WTC11 (cell line): ENCODE data around the gene CLTCL1. TPM values are rescaled to one million over a fixed set of nuclear protein-coding genes. Genes with fewer than 3 reads are reported as not detected.

ENCODE experiments used
- ATAC-seq: fragments of 200-7000 bp; cut with Tn5 transposase; 2 replicates; pipeline ENCODE4 v1.10.0; 2021; ENCODE audit warnings: mild to moderate bottlenecking, moderate library complexity
- CTCF ChIA-PET: fragments of 300-600 bp; sonication (Branson Sonifier 250); formaldehyde crosslinking; loops from one replicate; lab custom pipeline; 2021; ENCODE audit warnings: antibody characterized with exemption; lab: Charles Lee
- POLR2A ChIA-PET: fragments of 350-600 bp; sonication (Branson Sonifier 250); formaldehyde crosslinking; loops from one replicate; lab custom pipeline; 2021; ENCODE audit warnings: antibody characterized with exemption; lab: Charles Lee
- DNase-seq: peaks from one replicate; pipeline ENCODE4 v3.0.0; 2021; ENCODE audit warnings: low spot score
- H3K27ac Mint-ChIP-seq: 2 replicates; pipeline ENCODE4 v1.8.0; 2021; ENCODE audit warnings: mixed read lengths
- H3K27me3 Mint-ChIP-seq: 2 replicates; pipeline ENCODE4 v1.8.0; 2021; ENCODE audit warnings: low read depth, mild to moderate bottlenecking, moderate library complexity, mixed read lengths
- H3K36me3 Mint-ChIP-seq: 2 replicates; pipeline ENCODE4 v1.8.0; 2021; ENCODE audit warnings: mixed read lengths
- H3K4me1 Mint-ChIP-seq: 2 replicates; pipeline ENCODE4 v1.8.0; 2022; ENCODE audit warnings: mixed read lengths
- H3K4me3 Mint-ChIP-seq: 2 replicates; pipeline ENCODE4 v1.8.0; 2021; ENCODE audit warnings: mild to moderate bottlenecking, moderate library complexity, mixed read lengths
- H3K9me3 Mint-ChIP-seq: 2 replicates; pipeline ENCODE4 v1.8.0; 2021; ENCODE audit warnings: mixed read lengths
- CBFB ChIP-seq: sonication (generic); formaldehyde crosslinking; IDR thresholded peaks from 2 replicates; pipeline ENCODE4 v1.8.1; 2022; ENCODE audit warnings: mild to moderate bottlenecking, low read depth, missing genetic modification reagents
- ETV6 ChIP-seq: sonication (generic); formaldehyde crosslinking; IDR thresholded peaks from 2 replicates; pipeline ENCODE4 v1.8.1; 2022; ENCODE audit warnings: mild to moderate bottlenecking, missing genetic modification reagents
- GRHL2 ChIP-seq: fragments of 250-450 bp; sonication (Bioruptor Pico); IDR thresholded peaks from 2 replicates; pipeline ENCODE4 v1.8.0; 2022; ENCODE audit warnings: mild to moderate bottlenecking, moderate library complexity; ENCODE audit not compliant: insufficient replicate concordance, severe bottlenecking
- HMGA2 ChIP-seq: fragments of 250-450 bp; sonication (Bioruptor Pico); IDR thresholded peaks from 2 replicates; pipeline ENCODE4 v1.4.0; 2021; ENCODE audit warnings: mild to moderate bottlenecking, moderate library complexity
- JAZF1 ChIP-seq: fragments of 250-450 bp; sonication (Bioruptor Pico); IDR thresholded peaks from 2 replicates; pipeline ENCODE4 v1.9.0; 2021; ENCODE audit warnings: moderate library complexity, mild to moderate bottlenecking, inconsistent platforms
- JUN ChIP-seq: sonication (generic); formaldehyde crosslinking; IDR thresholded peaks from 2 replicates; pipeline ENCODE4 v1.8.0; 2023; ENCODE audit warnings: mild to moderate bottlenecking, missing genetic modification reagents
- NFE2L1 ChIP-seq: sonication (generic); formaldehyde crosslinking; IDR thresholded peaks from 2 replicates; pipeline ENCODE4 v1.8.1; 2023; ENCODE audit warnings: missing genetic modification reagents
- NFYB ChIP-seq: sonication (generic); formaldehyde crosslinking; conservative IDR thresholded peaks from 2 replicates; pipeline ENCODE4 v1.8.0; 2022; ENCODE audit warnings: low read depth, missing genetic modification reagents
- RORB ChIP-seq: fragments of 250-450 bp; sonication (Bioruptor Pico); IDR thresholded peaks from 2 replicates; pipeline ENCODE4 v1.9.0; 2021; ENCODE audit warnings: mild to moderate bottlenecking
- SOX15 ChIP-seq: fragments of 250-450 bp; sonication (Bioruptor Pico); IDR thresholded peaks from 2 replicates; pipeline ENCODE4 v1.9.0; 2021; ENCODE audit warnings: mild to moderate bottlenecking
- SP1 ChIP-seq: sonication (generic); formaldehyde crosslinking; conservative IDR thresholded peaks from 2 replicates; pipeline ENCODE4 v1.8.1; 2022; ENCODE audit warnings: missing genetic modification reagents
- TCF7 ChIP-seq: sonication (generic); formaldehyde crosslinking; IDR thresholded peaks from 2 replicates; pipeline ENCODE4 v1.8.0; 2022; ENCODE audit warnings: mild to moderate bottlenecking, low read depth, missing genetic modification reagents, moderate library complexity
- TP53 ChIP-seq: sonication (generic); formaldehyde crosslinking; IDR thresholded peaks from 2 replicates; pipeline ENCODE4 v1.8.1; 2023; ENCODE audit warnings: mild to moderate bottlenecking, missing genetic modification reagents
- ZBTB21 ChIP-seq: sonication (generic); formaldehyde crosslinking; IDR thresholded peaks from 2 replicates; pipeline ENCODE4 v1.8.1; 2023; ENCODE audit warnings: mild to moderate bottlenecking, missing genetic modification reagents, borderline replicate concordance
- ZNF219 ChIP-seq: sonication (generic); formaldehyde crosslinking; IDR thresholded peaks from 2 replicates; pipeline ENCODE4 v1.8.0; 2023; ENCODE audit warnings: missing genetic modification reagents, mild to moderate bottlenecking, borderline replicate concordance
- total RNA-seq: library from RNA; stranded (reverse); gene quantifications from 3 replicates; pipeline ENCODE4 v1.2.3, GENCODE V29; 2021
- TF ChIP-seq, protein P1 (sequence below): fragments of 250-450 bp; sonication (Bioruptor Pico); IDR thresholded peaks from 2 replicates; pipeline ENCODE4 v1.9.0; 2021; ENCODE audit warnings: mild to moderate bottlenecking
- TF ChIP-seq, protein P2 (sequence below): sonication (generic); formaldehyde crosslinking; conservative IDR thresholded peaks from 2 replicates; pipeline ENCODE4 v1.8.1; 2023; ENCODE audit warnings: mild to moderate bottlenecking, low read depth, missing genetic modification reagents, moderate library complexity
- TF ChIP-seq, protein P3 (sequence below): sonication (generic); formaldehyde crosslinking; IDR thresholded peaks from 2 replicates; pipeline ENCODE4 v1.8.1; 2022; ENCODE audit warnings: mild to moderate bottlenecking, missing genetic modification reagents, moderate library complexity, borderline replicate concordance
- TF ChIP-seq, protein P4 (sequence below): sonication (generic); formaldehyde crosslinking; IDR thresholded peaks from 2 replicates; pipeline ENCODE4 v1.8.1; 2023; ENCODE audit warnings: mild to moderate bottlenecking, missing genetic modification reagents
- TF ChIP-seq, protein P5 (sequence below): sonication (generic); formaldehyde crosslinking; IDR thresholded peaks from 2 replicates; pipeline ENCODE4 v1.8.0; 2022; ENCODE audit warnings: missing genetic modification reagents

Gene CLTCL1
- total RNA-seq, 1 experiment from 2014 or later, result 15.5 TPM

DNA sequence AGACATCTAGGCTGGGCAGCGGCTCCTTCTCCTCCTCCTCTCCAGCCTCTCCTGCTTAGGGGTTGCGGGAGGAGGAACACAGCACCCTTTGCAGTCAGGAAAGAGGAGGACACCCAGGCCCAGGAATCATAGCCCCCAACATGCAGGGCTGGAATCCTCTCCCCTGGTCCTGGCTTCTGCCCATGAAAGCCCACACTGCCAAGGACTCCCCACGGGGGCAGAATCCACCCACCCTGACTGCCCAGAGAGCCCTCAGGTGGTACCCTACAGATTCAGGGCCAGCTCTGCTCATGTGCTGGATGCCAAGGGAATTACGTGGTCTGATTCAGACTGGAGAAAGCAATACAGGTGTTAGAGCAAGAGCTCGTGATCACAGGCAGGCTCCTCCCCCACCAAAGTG, 151.5 kb downstream of the CLTCL1 start:
- no peaks in the 10 kb centered on the region for H3K9me3 Mint-ChIP-seq
- no peak overlapping the region for H3K4me3 Mint-ChIP-seq
- H3K36me3 Mint-ChIP-seq, result peaks cover 35% of the 10 kb centered on the region
- no peak overlapping the region for H3K27ac Mint-ChIP-seq
- ATAC-seq, result no peak
- H3K4me1 Mint-ChIP-seq, result peaks cover 8% of the 10 kb centered on the region
- ChIA-PET CTCF (no interaction called here), POLR2A (no interaction called here)
- TF ChIP-seq, protein P1, sequence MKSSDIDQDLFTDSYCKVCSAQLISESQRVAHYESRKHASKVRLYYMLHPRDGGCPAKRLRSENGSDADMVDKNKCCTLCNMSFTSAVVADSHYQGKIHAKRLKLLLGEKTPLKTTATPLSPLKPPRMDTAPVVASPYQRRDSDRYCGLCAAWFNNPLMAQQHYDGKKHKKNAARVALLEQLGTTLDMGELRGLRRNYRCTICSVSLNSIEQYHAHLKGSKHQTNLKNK (CRISPR knock-in tag), result no peak
- TF ChIP-seq SP1 (CRISPR knock-in tag), result no peak
- no peak for TF ChIP-seq ETV6
- TF ChIP-seq TCF7, result no peak
- TF ChIP-seq, protein P2, sequence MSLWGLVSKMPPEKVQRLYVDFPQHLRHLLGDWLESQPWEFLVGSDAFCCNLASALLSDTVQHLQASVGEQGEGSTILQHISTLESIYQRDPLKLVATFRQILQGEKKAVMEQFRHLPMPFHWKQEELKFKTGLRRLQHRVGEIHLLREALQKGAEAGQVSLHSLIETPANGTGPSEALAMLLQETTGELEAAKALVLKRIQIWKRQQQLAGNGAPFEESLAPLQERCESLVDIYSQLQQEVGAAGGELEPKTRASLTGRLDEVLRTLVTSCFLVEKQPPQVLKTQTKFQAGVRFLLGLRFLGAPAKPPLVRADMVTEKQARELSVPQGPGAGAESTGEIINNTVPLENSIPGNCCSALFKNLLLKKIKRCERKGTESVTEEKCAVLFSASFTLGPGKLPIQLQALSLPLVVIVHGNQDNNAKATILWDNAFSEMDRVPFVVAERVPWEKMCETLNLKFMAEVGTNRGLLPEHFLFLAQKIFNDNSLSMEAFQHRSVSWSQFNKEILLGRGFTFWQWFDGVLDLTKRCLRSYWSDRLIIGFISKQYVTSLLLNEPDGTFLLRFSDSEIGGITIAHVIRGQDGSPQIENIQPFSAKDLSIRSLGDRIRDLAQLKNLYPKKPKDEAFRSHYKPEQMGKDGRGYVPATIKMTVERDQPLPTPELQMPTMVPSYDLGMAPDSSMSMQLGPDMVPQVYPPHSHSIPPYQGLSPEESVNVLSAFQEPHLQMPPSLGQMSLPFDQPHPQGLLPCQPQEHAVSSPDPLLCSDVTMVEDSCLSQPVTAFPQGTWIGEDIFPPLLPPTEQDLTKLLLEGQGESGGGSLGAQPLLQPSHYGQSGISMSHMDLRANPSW, result no peak
- no peak for TF ChIP-seq JAZF1
- no peak for TF ChIP-seq HMGA2 (CRISPR knock-in tag)
- TF ChIP-seq, protein P3, sequence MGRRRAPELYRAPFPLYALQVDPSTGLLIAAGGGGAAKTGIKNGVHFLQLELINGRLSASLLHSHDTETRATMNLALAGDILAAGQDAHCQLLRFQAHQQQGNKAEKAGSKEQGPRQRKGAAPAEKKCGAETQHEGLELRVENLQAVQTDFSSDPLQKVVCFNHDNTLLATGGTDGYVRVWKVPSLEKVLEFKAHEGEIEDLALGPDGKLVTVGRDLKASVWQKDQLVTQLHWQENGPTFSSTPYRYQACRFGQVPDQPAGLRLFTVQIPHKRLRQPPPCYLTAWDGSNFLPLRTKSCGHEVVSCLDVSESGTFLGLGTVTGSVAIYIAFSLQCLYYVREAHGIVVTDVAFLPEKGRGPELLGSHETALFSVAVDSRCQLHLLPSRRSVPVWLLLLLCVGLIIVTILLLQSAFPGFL (CRISPR knock-in tag), result no peak
- TF ChIP-seq, protein P4, sequence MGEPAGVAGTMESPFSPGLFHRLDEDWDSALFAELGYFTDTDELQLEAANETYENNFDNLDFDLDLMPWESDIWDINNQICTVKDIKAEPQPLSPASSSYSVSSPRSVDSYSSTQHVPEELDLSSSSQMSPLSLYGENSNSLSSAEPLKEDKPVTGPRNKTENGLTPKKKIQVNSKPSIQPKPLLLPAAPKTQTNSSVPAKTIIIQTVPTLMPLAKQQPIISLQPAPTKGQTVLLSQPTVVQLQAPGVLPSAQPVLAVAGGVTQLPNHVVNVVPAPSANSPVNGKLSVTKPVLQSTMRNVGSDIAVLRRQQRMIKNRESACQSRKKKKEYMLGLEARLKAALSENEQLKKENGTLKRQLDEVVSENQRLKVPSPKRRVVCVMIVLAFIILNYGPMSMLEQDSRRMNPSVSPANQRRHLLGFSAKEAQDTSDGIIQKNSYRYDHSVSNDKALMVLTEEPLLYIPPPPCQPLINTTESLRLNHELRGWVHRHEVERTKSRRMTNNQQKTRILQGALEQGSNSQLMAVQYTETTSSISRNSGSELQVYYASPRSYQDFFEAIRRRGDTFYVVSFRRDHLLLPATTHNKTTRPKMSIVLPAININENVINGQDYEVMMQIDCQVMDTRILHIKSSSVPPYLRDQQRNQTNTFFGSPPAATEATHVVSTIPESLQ, result no peak
- TF ChIP-seq, all 79 proteins: peak for 0
- H3K27me3 Mint-ChIP-seq, result peaks cover 3% of the 10 kb centered on the region; the same call in 1 of the 2 replicates
- DNase-seq, result no peak

DNA sequence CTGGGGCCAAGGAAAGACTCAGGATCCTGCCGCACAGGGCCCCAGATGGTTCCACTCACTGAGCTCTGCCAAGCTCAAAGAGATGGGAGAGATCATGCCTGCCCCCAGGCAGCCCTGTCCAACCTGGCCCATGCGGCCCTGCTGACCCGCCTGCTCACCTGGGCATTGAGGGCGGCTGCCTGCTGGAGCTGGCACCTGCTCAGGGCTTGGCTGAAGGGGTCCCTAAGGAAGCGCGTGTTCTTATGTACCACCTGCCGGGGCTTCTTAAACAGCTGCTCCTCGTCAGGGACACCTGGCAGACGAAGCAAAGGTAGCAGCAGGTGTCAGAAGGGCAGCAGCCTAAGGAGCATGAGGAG, 152.5 kb downstream of the CLTCL1 start:
- DNase-seq (no peak), ATAC-seq (no peak)
- H3K27ac Mint-ChIP-seq, result no peak overlapping the region
- no peaks in the 10 kb centered on the region for H3K27me3 Mint-ChIP-seq
- no peaks in the 10 kb centered on the region for H3K9me3 Mint-ChIP-seq
- H3K4me3 Mint-ChIP-seq, result no peak overlapping the region
- peaks cover 36% of the 10 kb centered on the region for H3K36me3 Mint-ChIP-seq
- ChIA-PET POLR2A (no interaction called here), CTCF (no interaction called here)
- TF ChIP-seq, protein P5, sequence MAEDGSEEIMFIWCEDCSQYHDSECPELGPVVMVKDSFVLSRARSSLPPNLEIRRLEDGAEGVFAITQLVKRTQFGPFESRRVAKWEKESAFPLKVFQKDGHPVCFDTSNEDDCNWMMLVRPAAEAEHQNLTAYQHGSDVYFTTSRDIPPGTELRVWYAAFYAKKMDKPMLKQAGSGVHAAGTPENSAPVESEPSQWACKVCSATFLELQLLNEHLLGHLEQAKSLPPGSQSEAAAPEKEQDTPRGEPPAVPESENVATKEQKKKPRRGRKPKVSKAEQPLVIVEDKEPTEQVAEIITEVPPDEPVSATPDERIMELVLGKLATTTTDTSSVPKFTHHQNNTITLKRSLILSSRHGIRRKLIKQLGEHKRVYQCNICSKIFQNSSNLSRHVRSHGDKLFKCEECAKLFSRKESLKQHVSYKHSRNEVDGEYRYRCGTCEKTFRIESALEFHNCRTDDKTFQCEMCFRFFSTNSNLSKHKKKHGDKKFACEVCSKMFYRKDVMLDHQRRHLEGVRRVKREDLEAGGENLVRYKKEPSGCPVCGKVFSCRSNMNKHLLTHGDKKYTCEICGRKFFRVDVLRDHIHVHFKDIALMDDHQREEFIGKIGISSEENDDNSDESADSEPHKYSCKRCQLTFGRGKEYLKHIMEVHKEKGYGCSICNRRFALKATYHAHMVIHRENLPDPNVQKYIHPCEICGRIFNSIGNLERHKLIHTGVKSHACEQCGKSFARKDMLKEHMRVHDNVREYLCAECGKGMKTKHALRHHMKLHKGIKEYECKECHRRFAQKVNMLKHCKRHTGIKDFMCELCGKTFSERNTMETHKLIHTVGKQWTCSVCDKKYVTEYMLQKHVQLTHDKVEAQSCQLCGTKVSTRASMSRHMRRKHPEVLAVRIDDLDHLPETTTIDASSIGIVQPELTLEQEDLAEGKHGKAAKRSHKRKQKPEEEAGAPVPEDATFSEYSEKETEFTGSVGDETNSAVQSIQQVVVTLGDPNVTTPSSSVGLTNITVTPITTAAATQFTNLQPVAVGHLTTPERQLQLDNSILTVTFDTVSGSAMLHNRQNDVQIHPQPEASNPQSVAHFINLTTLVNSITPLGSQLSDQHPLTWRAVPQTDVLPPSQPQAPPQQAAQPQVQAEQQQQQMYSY (CRISPR knock-in tag), result no peak
- no peak for TF ChIP-seq TP53 (CRISPR knock-in tag)
- no peak for TF ChIP-seq RORB (CRISPR knock-in tag)
- no peak for TF ChIP-seq ZBTB21 (CRISPR knock-in tag)
- TF ChIP-seq CBFB (CRISPR knock-in tag), result no peak
- no peak for TF ChIP-seq HMGA2 (CRISPR knock-in tag)
- no peak for TF ChIP-seq TCF7
- TF ChIP-seq JUN (CRISPR knock-in tag), result no peak
- no peak for TF ChIP-seq NFE2L1 (CRISPR knock-in tag)
- TF ChIP-seq GRHL2, result no peak
- TF ChIP-seq, protein P2, result no peak
- TF ChIP-seq NFYB (CRISPR knock-in tag), result no peak
- TF ChIP-seq ZNF219, result no peak
- TF ChIP-seq SOX15, result no peak
- peaks cover 3% of the 10 kb centered on the region for H3K4me1 Mint-ChIP-seq
